ENCODE results near the gene NRXN2. TPM values are rescaled to one million over a fixed set of nuclear protein-coding genes. Genes with fewer than 3 reads are reported as not detected.

Gene NRXN2
- total RNA-seq (2016; rRNA removed; fragmentation: Illumina TruSeq; extraction: Trizol) (not detected in 2 replicates), polyA plus RNA-seq (2011; rRNA removed) (0.03 TPM in 1 of 2 replicates, not detected in the other), polyA minus RNA-seq (2011; rRNA and poly(A)+ RNA removed; ENCODE audit: low replicate concordance) (1.9 TPM in 1 of 2 replicates, not detected in the other), Bru-seq, nascent RNA (percentile 9 among the genes with signal in this experiment), BruChase-seq, experiment 1, labeled RNA remaining after a 6-hour chase (percentile 4 among the genes with signal in this experiment), BruChase-seq, experiment 2, labeled RNA remaining after a 2-hour chase (percentile 4 among the genes with signal in this experiment)
- total RNA-seq (2016; cell fraction: cytosol; rRNA removed; fragmentation: Illumina TruSeq; extraction: Trizol; ENCODE audit: low read depth), result not detected in 2 replicates
- not detected in 2 replicates for total RNA-seq (2016; cell fraction: insoluble cytoplasmic fraction; rRNA removed; fragmentation: Illumina TruSeq; extraction: Trizol)
- total RNA-seq (2016; cell fraction: membrane; rRNA removed; fragmentation: Illumina TruSeq; extraction: Trizol), result not detected in 2 replicates
- not detected in 2 replicates for total RNA-seq (2016; cell fraction: nucleus; rRNA removed; fragmentation: Illumina TruSeq; extraction: Trizol)
- 0.08 and 0.14 TPM in 2 replicates for polyA plus RNA-seq (2011; cell fraction: cytosol; rRNA removed)
- 0.13 TPM in 1 of 2 replicates, not detected in the other for polyA plus RNA-seq (2011; cell fraction: nucleus; rRNA removed)
- polyA plus RNA-seq (2012), result 0.32 and 0.42 TPM in 2 replicates
- polyA plus RNA-seq (2016; cell fraction: cytosol; fragmentation: Illumina TruSeq; extraction: Trizol; ENCODE audit: low read depth), result not detected in 2 replicates
- polyA plus RNA-seq (2016; cell fraction: insoluble cytoplasmic fraction; fragmentation: Illumina TruSeq; extraction: Trizol; ENCODE audit: low read depth), result 0.07 TPM in 1 of 2 replicates, not detected in the other
- not detected in 2 replicates for polyA plus RNA-seq (2016; cell fraction: membrane; fragmentation: Illumina TruSeq; extraction: Trizol; ENCODE audit: low read depth)
- polyA plus RNA-seq (2016; cell fraction: nucleus; fragmentation: Illumina TruSeq; extraction: Trizol; ENCODE audit: insufficient read depth, low read depth), result not detected in 2 replicates
- not detected in 2 replicates for polyA minus RNA-seq (2011; cell fraction: cytosol; rRNA and poly(A)+ RNA removed)
- polyA minus RNA-seq (2011; cell fraction: nucleus; rRNA and poly(A)+ RNA removed), result not detected in 2 replicates
- long read RNA-seq, experiment 1, result 0 reads
- long read RNA-seq, experiment 2, result 0 reads

GRCh38 chr11:64723117-64723906 lies at the start of gene NRXN2:
NRXN2 (minus strand) TSS chr11:64723197; CDS start chr11:64713699, 9,498 bp downstream.
- H3K4me3 ChIP-seq (replicated peaks in 1 of 3; ENCODE audit: insufficient read depth in 1 of 3, low read depth in 2 of 3, low read length in 3 of 3), result peak within 1 kb of the TSS; percentile 50 to 68 (median 51); a peak in 5 of 6 replicates
- ChIA-PET POLR2A (no interaction called here), CTCF (ENCODE audit: low intra/inter-chr PET ratio, low total read pairs) (interaction anchor here (0.8 to 1.4 kb wide), 2 partner anchors 35 kb away, joined by 4 read pairs; no protein-coding TSS in a partner anchor)
- H3K79me2 ChIP-seq (ENCODE audit: insufficient read depth, low read length), result no peaks in the 10 kb centered on the region
- intact Hi-C loops (cut with micrococcal nuclease; ENCODE audit: unreplicated experiment) (no loop called here), in situ Hi-C loops (cut with HindIII; ENCODE audit: extremely low pct_ligation_motif_present, low pct_unique_long_range_greater_than_20kb) (no loop called here)
- H4K20me1 ChIP-seq (ENCODE audit: insufficient read depth, low read length), result no peaks in the 10 kb centered on the region
- DNase-seq (ENCODE audit: low spot score) (peak; percentile 34), ATAC-seq (peak; percentile 81), FAIRE-seq (no peak)
- H3K4me1 ChIP-seq (ENCODE audit: insufficient read depth, low read length), result peaks cover 34% of the 10 kb centered on the region
- H3K36me3 ChIP-seq (replicated peaks in 1 of 2; ENCODE audit: control insufficient read depth in 1 of 2, insufficient read depth in 2 of 2, low read length in 2 of 2), result no peaks in the 10 kb centered on the region
- 33% methylated on average over 8 of the region's 66 CpGs for WGBS (ENCODE audit: low lambda C conversion rate)
- H3K27me3 ChIP-seq (ENCODE audit: control insufficient read depth in 1 of 2, insufficient read depth in 2 of 2, low read length in 2 of 2), result peaks cover 3 to 39% of the 10 kb centered on the region in 2 experiments
- H3K27ac ChIP-seq (ENCODE audit: extremely low read length, insufficient read depth, low read length), result no peak within 1 kb of the TSS
- H3K4me2 ChIP-seq (ENCODE audit: low read depth, low read length), result peak within 1 kb of the TSS; percentile 58
- no peak within 1 kb of the TSS for H2AFZ ChIP-seq (ENCODE audit: low read length)
- no peaks in the 10 kb centered on the region for H3K9me3 ChIP-seq (ENCODE audit: low read length)
- H3K9ac ChIP-seq (ENCODE audit: insufficient read depth, low read depth, low read length), result no peak within 1 kb of the TSS
- BruUV-seq (replicated peaks), result no TSS peak
- peak; percentile 49 for TF ChIP-seq RBM39 (IDR thresholded peaks at IDR 0.05; ENCODE audit: low read depth, low read length, poor library complexity, severe bottlenecking)
- no peak for TF ChIP-seq TBX3 (IDR thresholded peaks at IDR 0.05; ENCODE audit: borderline replicate concordance)
- TF ChIP-seq, protein P1, sequence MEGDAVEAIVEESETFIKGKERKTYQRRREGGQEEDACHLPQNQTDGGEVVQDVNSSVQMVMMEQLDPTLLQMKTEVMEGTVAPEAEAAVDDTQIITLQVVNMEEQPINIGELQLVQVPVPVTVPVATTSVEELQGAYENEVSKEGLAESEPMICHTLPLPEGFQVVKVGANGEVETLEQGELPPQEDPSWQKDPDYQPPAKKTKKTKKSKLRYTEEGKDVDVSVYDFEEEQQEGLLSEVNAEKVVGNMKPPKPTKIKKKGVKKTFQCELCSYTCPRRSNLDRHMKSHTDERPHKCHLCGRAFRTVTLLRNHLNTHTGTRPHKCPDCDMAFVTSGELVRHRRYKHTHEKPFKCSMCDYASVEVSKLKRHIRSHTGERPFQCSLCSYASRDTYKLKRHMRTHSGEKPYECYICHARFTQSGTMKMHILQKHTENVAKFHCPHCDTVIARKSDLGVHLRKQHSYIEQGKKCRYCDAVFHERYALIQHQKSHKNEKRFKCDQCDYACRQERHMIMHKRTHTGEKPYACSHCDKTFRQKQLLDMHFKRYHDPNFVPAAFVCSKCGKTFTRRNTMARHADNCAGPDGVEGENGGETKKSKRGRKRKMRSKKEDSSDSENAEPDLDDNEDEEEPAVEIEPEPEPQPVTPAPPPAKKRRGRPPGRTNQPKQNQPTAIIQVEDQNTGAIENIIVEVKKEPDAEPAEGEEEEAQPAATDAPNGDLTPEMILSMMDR (CRISPR knock-in tag; IDR thresholded peaks at IDR 0.05), result peak; percentile 83
- peak; percentile 60; the same call in 1 of the 2 replicates for TF ChIP-seq ZNF274 (CRISPR knock-in tag; IDR thresholded peaks at IDR 0.05)
- TF ChIP-seq, protein P2, sequence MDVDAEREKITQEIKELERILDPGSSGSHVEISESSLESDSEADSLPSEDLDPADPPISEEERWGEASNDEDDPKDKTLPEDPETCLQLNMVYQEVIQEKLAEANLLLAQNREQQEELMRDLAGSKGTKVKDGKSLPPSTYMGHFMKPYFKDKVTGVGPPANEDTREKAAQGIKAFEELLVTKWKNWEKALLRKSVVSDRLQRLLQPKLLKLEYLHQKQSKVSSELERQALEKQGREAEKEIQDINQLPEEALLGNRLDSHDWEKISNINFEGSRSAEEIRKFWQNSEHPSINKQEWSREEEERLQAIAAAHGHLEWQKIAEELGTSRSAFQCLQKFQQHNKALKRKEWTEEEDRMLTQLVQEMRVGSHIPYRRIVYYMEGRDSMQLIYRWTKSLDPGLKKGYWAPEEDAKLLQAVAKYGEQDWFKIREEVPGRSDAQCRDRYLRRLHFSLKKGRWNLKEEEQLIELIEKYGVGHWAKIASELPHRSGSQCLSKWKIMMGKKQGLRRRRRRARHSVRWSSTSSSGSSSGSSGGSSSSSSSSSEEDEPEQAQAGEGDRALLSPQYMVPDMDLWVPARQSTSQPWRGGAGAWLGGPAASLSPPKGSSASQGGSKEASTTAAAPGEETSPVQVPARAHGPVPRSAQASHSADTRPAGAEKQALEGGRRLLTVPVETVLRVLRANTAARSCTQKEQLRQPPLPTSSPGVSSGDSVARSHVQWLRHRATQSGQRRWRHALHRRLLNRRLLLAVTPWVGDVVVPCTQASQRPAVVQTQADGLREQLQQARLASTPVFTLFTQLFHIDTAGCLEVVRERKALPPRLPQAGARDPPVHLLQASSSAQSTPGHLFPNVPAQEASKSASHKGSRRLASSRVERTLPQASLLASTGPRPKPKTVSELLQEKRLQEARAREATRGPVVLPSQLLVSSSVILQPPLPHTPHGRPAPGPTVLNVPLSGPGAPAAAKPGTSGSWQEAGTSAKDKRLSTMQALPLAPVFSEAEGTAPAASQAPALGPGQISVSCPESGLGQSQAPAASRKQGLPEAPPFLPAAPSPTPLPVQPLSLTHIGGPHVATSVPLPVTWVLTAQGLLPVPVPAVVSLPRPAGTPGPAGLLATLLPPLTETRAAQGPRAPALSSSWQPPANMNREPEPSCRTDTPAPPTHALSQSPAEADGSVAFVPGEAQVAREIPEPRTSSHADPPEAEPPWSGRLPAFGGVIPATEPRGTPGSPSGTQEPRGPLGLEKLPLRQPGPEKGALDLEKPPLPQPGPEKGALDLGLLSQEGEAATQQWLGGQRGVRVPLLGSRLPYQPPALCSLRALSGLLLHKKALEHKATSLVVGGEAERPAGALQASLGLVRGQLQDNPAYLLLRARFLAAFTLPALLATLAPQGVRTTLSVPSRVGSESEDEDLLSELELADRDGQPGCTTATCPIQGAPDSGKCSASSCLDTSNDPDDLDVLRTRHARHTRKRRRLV (CRISPR knock-in tag; IDR thresholded peaks at IDR 0.05), result no peak
- TF ChIP-seq, protein P3, sequence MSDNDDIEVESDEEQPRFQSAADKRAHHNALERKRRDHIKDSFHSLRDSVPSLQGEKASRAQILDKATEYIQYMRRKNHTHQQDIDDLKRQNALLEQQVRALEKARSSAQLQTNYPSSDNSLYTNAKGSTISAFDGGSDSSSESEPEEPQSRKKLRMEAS (IDR thresholded peaks at IDR 0.05), result no peak
- TF ChIP-seq SPEN (CRISPR knock-in tag; IDR thresholded peaks at IDR 0.05; ENCODE audit: low read depth), result no peak
